ENCODE measurements around the gene FCRLA. TPM values are rescaled to one million over a fixed set of nuclear protein-coding genes. Genes with fewer than 3 reads are reported as not detected.
A peak's percentile ranks its signal among the peaks of the same experiment; 100 is the strongest.

The FCRLA gene
- total RNA-seq, 1 donor from 2014 or later = 0.11 TPM

GRCh38 chr1:161707503-161707902 is 474 bp downstream of the FCRLA start:
- peaks cover 17% of the 10 kb centered on the region for H3K4me1 ChIP-seq
- no peak overlapping the region for H3K4me3 ChIP-seq
- H3K27me3 ChIP-seq (ENCODE audit: low read depth) = peaks cover 8% of the 10 kb centered on the region
- no peaks in the 10 kb centered on the region for H3K36me3 ChIP-seq
- no peak for DNase-seq
- H3K9me3 ChIP-seq (replicated peaks) = no peaks in the 10 kb centered on the region
- H3K27ac ChIP-seq (replicated peaks) = peak overlapping the region; percentile 70
- TF ChIP-seq CTCF (IDR thresholded peaks at IDR 0.05; ENCODE audit: borderline replicate concordance) = no peak
- intact Hi-C loops (cut with micrococcal nuclease) = no loop called here

DNA sequence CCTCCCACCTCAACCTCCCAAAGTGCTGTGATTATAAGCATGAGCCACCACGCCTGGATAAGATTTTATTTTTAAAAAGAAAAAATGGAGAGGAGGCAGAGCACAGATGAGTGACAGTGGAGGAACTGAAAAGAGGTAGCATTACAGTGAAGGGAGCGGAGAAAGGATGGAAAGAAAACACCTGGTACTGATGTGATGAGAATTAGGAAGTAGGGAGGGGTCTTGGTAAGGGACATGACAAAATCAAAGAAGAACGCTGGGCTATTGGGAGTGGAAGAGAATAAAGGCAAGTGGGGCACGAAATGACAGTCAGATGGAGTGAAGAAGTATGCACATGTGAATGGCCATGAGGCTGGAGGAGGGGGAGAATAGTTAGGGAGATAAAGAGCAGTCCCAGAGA is 2.3 kb downstream of the FCRLA start:
- Histone ChIP-seq H3K27ac (replicated peaks) (no peak overlapping the region), H3K36me3 (no peaks in the 10 kb centered on the region), H3K9me3 (replicated peaks) (no peaks in the 10 kb centered on the region), H3K4me1 (peaks cover 17% of the 10 kb centered on the region), H3K4me3 (no peak overlapping the region), H3K27me3 (ENCODE audit: low read depth) (peaks cover 21% of the 10 kb centered on the region)
- TF ChIP-seq CTCF (IDR thresholded peaks at IDR 0.05; ENCODE audit: borderline replicate concordance) = no peak
- intact Hi-C loops (cut with micrococcal nuclease) = no loop called here
- DNase-seq = no peak

DNA sequence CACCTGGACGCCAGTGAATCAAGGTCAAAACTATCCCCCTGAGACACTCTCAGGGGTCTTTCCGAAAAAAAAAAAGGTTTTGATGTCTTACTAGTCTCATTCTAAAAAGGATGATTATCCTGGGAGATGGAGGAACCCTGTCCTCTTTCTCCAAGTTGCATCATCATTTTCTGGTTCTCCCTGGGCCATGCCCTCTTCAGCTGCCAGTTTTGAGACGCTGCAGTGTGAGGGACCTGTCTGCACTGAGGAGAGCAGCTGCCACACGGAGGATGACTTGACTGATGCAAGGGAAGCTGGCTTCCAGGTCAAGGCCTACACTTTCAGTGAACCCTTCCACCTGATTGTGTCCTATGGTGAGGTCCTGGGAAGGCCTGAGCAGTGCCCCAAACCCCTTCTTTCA is 3.5 kb downstream of the FCRLA start:
- Histone ChIP-seq H3K4me3 (no peak overlapping the region), H3K27me3 (ENCODE audit: low read depth) (peaks cover 26% of the 10 kb centered on the region), H3K9me3 (replicated peaks) (no peaks in the 10 kb centered on the region), H3K27ac (replicated peaks) (no peak overlapping the region), H3K36me3 (no peaks in the 10 kb centered on the region), H3K4me1 (peaks cover 17% of the 10 kb centered on the region)
- no peak for DNase-seq
- TF ChIP-seq CTCF (IDR thresholded peaks at IDR 0.05; ENCODE audit: borderline replicate concordance) = no peak
- intact Hi-C loops (cut with micrococcal nuclease) = no loop called here

DNA sequence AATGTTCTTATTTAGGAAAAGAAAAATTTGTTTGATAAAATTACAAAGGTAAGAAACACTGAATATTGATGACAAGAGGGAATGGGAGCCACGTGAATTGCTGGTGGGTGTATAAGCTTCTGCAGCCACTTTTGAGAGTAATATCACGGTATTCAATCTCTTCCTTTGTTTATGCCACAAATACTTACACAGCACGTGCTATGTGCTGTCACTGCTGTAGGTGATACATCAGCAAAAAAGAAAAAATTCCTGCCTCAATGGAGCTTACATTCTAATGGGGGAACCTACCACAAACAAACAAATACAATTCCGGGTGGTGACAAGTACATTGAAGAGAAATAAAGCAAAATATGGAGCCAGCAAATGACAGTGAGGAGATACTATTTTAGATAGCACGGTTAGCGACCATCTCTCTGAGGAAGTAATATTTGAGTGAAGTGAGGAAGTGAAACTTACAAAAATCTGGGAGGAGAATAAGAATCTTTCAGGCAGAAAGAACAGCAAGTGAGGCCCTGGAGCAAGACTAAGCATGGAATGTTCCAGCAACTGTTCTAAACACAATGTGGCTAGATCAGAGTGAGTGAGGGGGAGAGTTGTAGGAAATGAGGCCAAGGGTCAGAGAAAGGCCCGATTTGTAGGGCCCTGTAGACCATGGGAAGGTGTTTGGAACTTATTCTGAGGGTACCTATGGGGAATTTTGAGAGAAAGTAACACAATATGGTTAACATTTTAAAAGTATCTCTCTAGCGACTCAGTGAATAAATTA is 11.7 kb downstream of the FCRLA start:
- intact Hi-C loops (cut with micrococcal nuclease) = no loop called here
- no peak for TF ChIP-seq CTCF (IDR thresholded peaks at IDR 0.05; ENCODE audit: borderline replicate concordance)
- no peak overlapping the region for H3K4me3 ChIP-seq
- H3K27me3 ChIP-seq (ENCODE audit: low read depth) = peaks cover 55% of the 10 kb centered on the region
- H3K27ac ChIP-seq (replicated peaks) = no peak overlapping the region
- H3K4me1 ChIP-seq = no peaks in the 10 kb centered on the region
- H3K9me3 ChIP-seq (replicated peaks) = no peaks in the 10 kb centered on the region
- DNase-seq = no peak
- H3K36me3 ChIP-seq = no peaks in the 10 kb centered on the region

DNA sequence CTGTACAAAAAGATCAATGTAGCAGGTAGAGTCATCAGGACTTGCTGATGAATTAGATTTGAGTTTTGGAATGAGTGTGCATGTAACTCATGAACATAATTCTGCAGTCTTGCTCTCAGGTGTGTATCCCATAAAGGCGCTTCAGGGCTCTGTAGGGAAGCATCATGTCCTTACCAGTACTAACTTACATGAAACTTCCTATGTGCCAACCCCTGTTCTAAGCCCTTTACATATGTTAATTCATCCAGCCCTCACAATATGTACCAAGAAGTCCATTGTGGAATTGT is 12.2 kb downstream of the FCRLA start:
- H3K9me3 ChIP-seq (replicated peaks) = no peaks in the 10 kb centered on the region
- no peak overlapping the region for H3K27ac ChIP-seq (replicated peaks)
- no peak overlapping the region for H3K4me3 ChIP-seq
- intact Hi-C loops (cut with micrococcal nuclease) = no loop called here
- H3K36me3 ChIP-seq = no peaks in the 10 kb centered on the region
- no peaks in the 10 kb centered on the region for H3K4me1 ChIP-seq
- peaks cover 50% of the 10 kb centered on the region for H3K27me3 ChIP-seq (ENCODE audit: low read depth)
- TF ChIP-seq CTCF (IDR thresholded peaks at IDR 0.05; ENCODE audit: borderline replicate concordance) = no peak
- DNase-seq = no peak

Data from left ventricle myocardium inferior (tissue), 1 donor.